ENCODE data around the gene GRK5. TPM values are rescaled to one million over a fixed set of nuclear protein-coding genes. Genes with fewer than 3 reads are reported as not detected.

GRK5 gene
- total RNA-seq, 1 donor from 2014 or later: 77.6 TPM

GRCh38 chr10:119252470-119253151 lies 45.2 kb downstream of the GRK5 start:
- no peak for TF ChIP-seq CTCF (IDR thresholded peaks at IDR 0.05; ENCODE audit: partially characterized antibody, unreplicated experiment)
- H3K27ac Mint-ChIP-seq (ENCODE audit: unreplicated experiment): peak overlapping the region; percentile 72
- no peak overlapping the region for H3K4me3 Mint-ChIP-seq (ENCODE audit: unreplicated experiment)
- H3K9me3 Mint-ChIP-seq (ENCODE audit: unreplicated experiment): peaks cover 11% of the 10 kb centered on the region
- H3K4me1 Mint-ChIP-seq (ENCODE audit: low read depth, unreplicated experiment): peaks cover 55% of the 10 kb centered on the region
- H3K36me3 Mint-ChIP-seq (ENCODE audit: unreplicated experiment): peaks cover 6% of the 10 kb centered on the region
- DNase-seq: no peak
- peaks cover 8% of the 10 kb centered on the region for H3K27me3 Mint-ChIP-seq (ENCODE audit: unreplicated experiment)

- Mint-ChIP-seq H3K27ac (ENCODE audit: unreplicated experiment) (peak overlapping the region; percentile 78), H3K4me3 (ENCODE audit: unreplicated experiment) (peak overlapping the region; percentile 71), H3K36me3 (ENCODE audit: unreplicated experiment) (peaks cover 6% of the 10 kb centered on the region), H3K4me1 (ENCODE audit: low read depth, unreplicated experiment) (peaks cover 57% of the 10 kb centered on the region), H3K9me3 (ENCODE audit: unreplicated experiment) (peaks cover 9% of the 10 kb centered on the region), H3K27me3 (ENCODE audit: unreplicated experiment) (peaks cover 8% of the 10 kb centered on the region)
- DNase-seq: no peak
- no peak for TF ChIP-seq CTCF (IDR thresholded peaks at IDR 0.05; ENCODE audit: partially characterized antibody, unreplicated experiment)
Observed at GRCh38 chr10:119253433-119254174, 46.2 kb downstream of the GRK5 start.

DNA sequence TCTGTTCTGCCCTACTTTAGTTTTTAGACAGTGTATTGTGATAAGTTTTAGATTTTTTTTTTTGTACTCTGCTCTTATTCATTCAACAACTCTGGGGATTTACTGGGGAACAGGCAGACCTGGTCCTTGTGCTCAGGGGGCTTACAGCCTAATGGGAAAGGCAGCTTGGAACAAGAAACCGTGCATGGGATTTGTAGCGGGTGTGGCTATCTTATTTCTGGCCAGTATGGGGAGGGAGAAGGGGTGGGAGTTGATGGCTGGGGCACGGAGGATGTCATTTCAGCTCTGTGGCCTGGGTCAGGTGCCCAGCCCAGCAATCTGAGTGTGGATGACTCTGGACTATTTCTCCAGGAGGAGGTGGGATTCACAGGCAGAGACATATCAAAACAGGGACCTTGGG lies 47.0 kb downstream of the GRK5 start:
- Mint-ChIP-seq H3K27me3 (ENCODE audit: unreplicated experiment) (peaks cover 8% of the 10 kb centered on the region), H3K27ac (ENCODE audit: unreplicated experiment) (peak overlapping the region; percentile 41), H3K4me3 (ENCODE audit: unreplicated experiment) (no peak overlapping the region), H3K36me3 (ENCODE audit: unreplicated experiment) (peaks cover 6% of the 10 kb centered on the region), H3K4me1 (ENCODE audit: low read depth, unreplicated experiment) (peaks cover 59% of the 10 kb centered on the region), H3K9me3 (ENCODE audit: unreplicated experiment) (peaks cover 9% of the 10 kb centered on the region)
- DNase-seq: no peak
- TF ChIP-seq CTCF (IDR thresholded peaks at IDR 0.05; ENCODE audit: partially characterized antibody, unreplicated experiment): no peak

- Mint-ChIP-seq H3K36me3 (ENCODE audit: unreplicated experiment) (peaks cover 6% of the 10 kb centered on the region), H3K4me3 (ENCODE audit: unreplicated experiment) (no peak overlapping the region), H3K27ac (ENCODE audit: unreplicated experiment) (no peak overlapping the region), H3K9me3 (ENCODE audit: unreplicated experiment) (peaks cover 11% of the 10 kb centered on the region), H3K4me1 (ENCODE audit: low read depth, unreplicated experiment) (peaks cover 51% of the 10 kb centered on the region), H3K27me3 (ENCODE audit: unreplicated experiment) (peaks cover 8% of the 10 kb centered on the region)
- TF ChIP-seq CTCF (IDR thresholded peaks at IDR 0.05; ENCODE audit: partially characterized antibody, unreplicated experiment): no peak
- no peak for DNase-seq
Observed at GRCh38 chr10:119256030-119256429, 48.7 kb downstream of the GRK5 start.

GRCh38 chr10:119256897-119257296 lies 49.5 kb downstream of the GRK5 start:
- H3K9me3 Mint-ChIP-seq (ENCODE audit: unreplicated experiment): peaks cover 12% of the 10 kb centered on the region
- peaks cover 6% of the 10 kb centered on the region for H3K36me3 Mint-ChIP-seq (ENCODE audit: unreplicated experiment)
- H3K4me1 Mint-ChIP-seq (ENCODE audit: low read depth, unreplicated experiment): peaks cover 43% of the 10 kb centered on the region
- H3K4me3 Mint-ChIP-seq (ENCODE audit: unreplicated experiment): no peak overlapping the region
- no peak for DNase-seq
- H3K27ac Mint-ChIP-seq (ENCODE audit: unreplicated experiment): peak overlapping the region; percentile 18
- H3K27me3 Mint-ChIP-seq (ENCODE audit: unreplicated experiment): peaks cover 11% of the 10 kb centered on the region
- TF ChIP-seq CTCF (IDR thresholded peaks at IDR 0.05; ENCODE audit: partially characterized antibody, unreplicated experiment): no peak

Measured in glutamatergic neuron (in vitro differentiated cells).